GM21367 (cell line): Measurements from ENCODE around the gene UGT1A1.
"Not testable (repeated sequence)": the region's sequence is repeated elsewhere in the genome, so short reads cannot be mapped to it uniquely, and the experiment has no call there.

Experiments used
- ATAC-seq: cut with Tn5 transposase; IDR thresholded peaks from one replicate; pipeline ENCODE4 v1.9.1; 2021; ENCODE audit not compliant: unreplicated experiment

The UGT1A1 gene

GRCh38 chr2:233760043-233760442 is at the start of gene UGT1A1:
UGT1A1 (plus strand) TSS chr2:233760270; CDS start chr2:233760288, 18 bp downstream.
- ATAC-seq: no peak

GRCh38 chr2:233711312-233712008 is 48.6 kb upstream of the UGT1A1 start:
- no peak for ATAC-seq

GRCh38 chr2:233712611-233713261 is 47.3 kb upstream of the UGT1A1 start, which contains the start of gene UGT1A5:
UGT1A5 (plus strand) TSS chr2:233712907; CDS start chr2:233712992, 85 bp downstream.
- no peak for ATAC-seq

GRCh38 chr2:233713262-233713615 is 46.8 kb upstream of the UGT1A1 start:
- ATAC-seq: no peak

- ATAC-seq: no peak
Measured at GRCh38 chr2:233714121-233714520, 45.9 kb upstream of the UGT1A1 start.

- no peak for ATAC-seq
Measured at GRCh38 chr2:233718552-233718951, 41.5 kb upstream of the UGT1A1 start, which contains the start of gene UGT1A4. UGT1A4 (plus strand) TSS chr2:233718736; CDS start chr2:233718821, 85 bp downstream.

GRCh38 chr2:233728723-233729301 is 31.3 kb upstream of the UGT1A1 start, which contains the start of gene UGT1A3:
UGT1A3 (plus strand) TSS chr2:233729042; CDS start chr2:233729127, 85 bp downstream.
- no peak for ATAC-seq

- ATAC-seq: not testable (repeated sequence)
Measured at GRCh38 chr2:233736868-233737653, 23.0 kb upstream of the UGT1A1 start.

GRCh38 chr2:233740870-233741269 is 19.2 kb upstream of the UGT1A1 start:
- no peak for ATAC-seq

- no peak for ATAC-seq
Measured at GRCh38 chr2:233743464-233744259, 16.4 kb upstream of the UGT1A1 start.

- ATAC-seq: no peak
Measured at GRCh38 chr2:233745073-233745755, 14.9 kb upstream of the UGT1A1 start.

- ATAC-seq: not testable (repeated sequence)
Measured at GRCh38 chr2:233745838-233746237, 14.2 kb upstream of the UGT1A1 start.

- no peak for ATAC-seq
Measured at GRCh38 chr2:233746475-233747282, 13.4 kb upstream of the UGT1A1 start.

GRCh38 chr2:233747283-233747544 is 12.9 kb upstream of the UGT1A1 start:
- no peak for ATAC-seq

GRCh38 chr2:233750689-233751088 is 9.4 kb upstream of the UGT1A1 start:
- ATAC-seq: not testable (repeated sequence)

GRCh38 chr2:233751212-233752009 is 8.7 kb upstream of the UGT1A1 start:
- ATAC-seq: not testable (repeated sequence)

- ATAC-seq: no peak
Measured at GRCh38 chr2:233754872-233755611, 5.0 kb upstream of the UGT1A1 start.
